ENCODE data around the gene ELOVL6.

- no peak for TF ChIP-seq CTCF (IDR thresholded peaks at IDR 0.05 in 8 of 11, conservative IDR thresholded peaks at IDR 0.05 in 3 of 11)
- no peak for TF ChIP-seq POLR2AphosphoS5 (IDR thresholded peaks at IDR 0.05)
- no peak for TF ChIP-seq POLR2A (IDR thresholded peaks at IDR 0.05)
These were observed 17.7 kb upstream of the ELOVL6 start for GRCh38 chr4:110216129-110216528.

Data from spleen (tissue), 7 donors.